Nephron progenitor cell (in vitro differentiated cells): ENCODE results near the gene RPRD1B.

Experiments used
- DNase-seq: peaks from one replicate; pipeline ENCODE4 v3.0.0; 2021
- H3K27ac Mint-ChIP-seq: 2 replicates; pipeline ENCODE4 v1.8.0; 2021; ENCODE audit warnings: mild to moderate bottlenecking, moderate library complexity, mixed read lengths
- H3K27me3 Mint-ChIP-seq: 2 replicates; pipeline ENCODE4 v1.8.0; 2021; ENCODE audit warnings: mild to moderate bottlenecking, low read depth, mixed read lengths; ENCODE audit not compliant: poor library complexity
- H3K36me3 Mint-ChIP-seq: 2 replicates; pipeline ENCODE4 v1.8.0; 2021; ENCODE audit warnings: low read depth, mixed read lengths
- H3K4me1 Mint-ChIP-seq: 2 replicates; pipeline ENCODE4 v1.8.0; 2021; ENCODE audit warnings: mixed read lengths
- H3K4me3 Mint-ChIP-seq: 2 replicates; pipeline ENCODE4 v1.8.0; 2021; ENCODE audit warnings: mild to moderate bottlenecking, moderate library complexity, mixed read lengths
- H3K9me3 Mint-ChIP-seq: 2 replicates; pipeline ENCODE4 v1.8.0; 2021; ENCODE audit warnings: mild to moderate bottlenecking, moderate library complexity, mixed read lengths
- TF ChIP-seq, protein P1 (sequence below): fragments of 200-600 bp; sonication (generic); IDR thresholded peaks from 2 replicates; pipeline ENCODE4 v1.5.0; 2021; ENCODE audit warnings: antibody characterized with exemption

The RPRD1B gene

DNA sequence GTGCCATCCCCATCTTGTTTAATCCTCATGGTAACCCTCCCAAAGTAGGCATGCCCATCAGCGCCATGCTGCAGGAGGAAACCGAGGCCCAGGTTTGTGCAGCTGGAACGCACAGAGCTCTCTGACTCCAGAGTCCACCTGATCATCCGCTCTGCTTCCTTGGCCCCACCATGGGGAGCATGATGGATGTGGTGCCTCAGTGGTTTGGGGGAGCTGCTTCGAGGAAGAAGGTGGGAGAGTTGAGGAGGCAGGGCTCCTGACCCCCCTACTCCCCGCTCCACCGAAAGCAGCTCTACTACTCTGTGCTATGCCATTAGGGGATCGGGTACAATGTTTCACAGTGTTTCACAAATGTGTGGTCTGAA is 79.4 kb downstream of the RPRD1B start:
- peaks cover 44% of the 10 kb centered on the region for H3K4me1 Mint-ChIP-seq
- H3K27ac Mint-ChIP-seq = no peak overlapping the region
- peaks cover 7% of the 10 kb centered on the region for H3K9me3 Mint-ChIP-seq
- DNase-seq = no peak
- peaks cover 3% of the 10 kb centered on the region for H3K27me3 Mint-ChIP-seq
- TF ChIP-seq, protein P1, sequence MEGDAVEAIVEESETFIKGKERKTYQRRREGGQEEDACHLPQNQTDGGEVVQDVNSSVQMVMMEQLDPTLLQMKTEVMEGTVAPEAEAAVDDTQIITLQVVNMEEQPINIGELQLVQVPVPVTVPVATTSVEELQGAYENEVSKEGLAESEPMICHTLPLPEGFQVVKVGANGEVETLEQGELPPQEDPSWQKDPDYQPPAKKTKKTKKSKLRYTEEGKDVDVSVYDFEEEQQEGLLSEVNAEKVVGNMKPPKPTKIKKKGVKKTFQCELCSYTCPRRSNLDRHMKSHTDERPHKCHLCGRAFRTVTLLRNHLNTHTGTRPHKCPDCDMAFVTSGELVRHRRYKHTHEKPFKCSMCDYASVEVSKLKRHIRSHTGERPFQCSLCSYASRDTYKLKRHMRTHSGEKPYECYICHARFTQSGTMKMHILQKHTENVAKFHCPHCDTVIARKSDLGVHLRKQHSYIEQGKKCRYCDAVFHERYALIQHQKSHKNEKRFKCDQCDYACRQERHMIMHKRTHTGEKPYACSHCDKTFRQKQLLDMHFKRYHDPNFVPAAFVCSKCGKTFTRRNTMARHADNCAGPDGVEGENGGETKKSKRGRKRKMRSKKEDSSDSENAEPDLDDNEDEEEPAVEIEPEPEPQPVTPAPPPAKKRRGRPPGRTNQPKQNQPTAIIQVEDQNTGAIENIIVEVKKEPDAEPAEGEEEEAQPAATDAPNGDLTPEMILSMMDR = no peak
- no peak overlapping the region for H3K4me3 Mint-ChIP-seq
- no peaks in the 10 kb centered on the region for H3K36me3 Mint-ChIP-seq

DNA sequence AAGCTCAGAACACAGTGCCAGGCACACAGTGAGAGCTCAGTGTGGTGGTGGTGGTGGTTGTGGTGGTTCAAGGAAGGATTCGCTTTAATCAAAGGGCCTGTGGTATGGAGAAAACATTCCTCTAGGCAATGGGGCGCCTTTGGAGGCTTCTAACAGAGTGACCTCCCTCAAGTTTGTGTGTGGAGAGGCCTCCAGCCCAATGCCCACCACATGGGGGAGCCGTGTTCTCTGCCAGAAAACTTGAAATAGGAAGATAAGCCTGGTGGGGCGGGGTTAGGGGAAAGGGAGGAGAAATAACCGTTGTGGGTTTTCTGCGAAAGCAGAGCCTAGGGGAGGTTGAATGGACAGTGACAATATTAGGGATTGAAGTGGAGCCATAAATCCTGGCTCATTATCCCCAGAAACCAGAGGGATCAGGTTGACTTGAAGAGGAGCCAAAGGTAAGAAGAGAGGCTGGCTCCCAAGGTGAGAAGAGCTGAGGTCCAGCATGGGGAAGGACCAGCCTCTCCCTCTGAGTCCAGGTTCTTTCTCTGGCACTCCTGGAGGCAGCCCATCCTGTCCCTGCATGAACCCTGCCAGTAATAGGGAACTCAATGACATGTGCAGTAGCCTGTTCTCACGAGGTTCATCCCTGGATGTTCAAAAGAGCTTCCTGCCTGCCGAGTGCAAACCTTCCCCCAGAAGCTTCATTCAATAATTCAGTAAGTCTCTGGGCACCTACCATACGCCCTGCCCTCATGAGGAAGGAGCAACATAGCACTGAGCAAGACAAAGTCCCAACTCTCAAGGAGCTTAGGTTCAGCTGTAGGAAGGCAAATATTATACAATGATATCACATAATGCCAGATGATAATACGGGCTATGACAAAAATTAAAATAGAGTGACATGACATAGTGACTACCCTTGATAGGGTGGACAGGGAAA is 80.1 kb downstream of the RPRD1B start:
- no peaks in the 10 kb centered on the region for H3K36me3 Mint-ChIP-seq
- H3K27ac Mint-ChIP-seq = no peak overlapping the region
- DNase-seq = peak; percentile 40
- H3K4me3 Mint-ChIP-seq = no peak overlapping the region
- peaks cover 3% of the 10 kb centered on the region for H3K27me3 Mint-ChIP-seq
- TF ChIP-seq, protein P1 = peak; percentile 28
- H3K9me3 Mint-ChIP-seq = peaks cover 7% of the 10 kb centered on the region
- peaks cover 41% of the 10 kb centered on the region for H3K4me1 Mint-ChIP-seq

DNA sequence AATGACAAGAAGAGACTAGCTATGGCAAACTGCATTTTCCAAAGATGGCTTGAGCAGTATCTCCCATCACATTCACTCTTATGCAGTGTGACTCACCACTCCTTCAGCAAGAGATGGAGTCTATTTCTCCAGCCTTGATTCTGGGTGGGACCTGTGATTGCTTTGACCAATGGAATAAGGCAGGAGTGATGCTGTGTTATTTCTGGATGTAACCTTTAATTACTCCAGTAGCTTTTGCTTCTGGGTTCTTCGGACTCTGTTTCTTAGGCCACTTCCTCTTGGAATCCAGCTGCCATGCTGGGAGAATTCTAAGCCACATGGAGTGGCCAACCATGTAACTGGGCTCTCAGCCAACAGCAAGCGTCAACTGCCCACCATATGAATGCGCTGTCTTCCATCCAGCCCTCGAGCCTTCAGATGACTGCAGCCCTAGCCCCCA is 80.8 kb downstream of the RPRD1B start:
- TF ChIP-seq, protein P1 = no peak
- Mint-ChIP-seq H3K36me3 (no peaks in the 10 kb centered on the region), H3K27me3 (peaks cover 3% of the 10 kb centered on the region), H3K27ac (no peak overlapping the region), H3K4me3 (no peak overlapping the region), H3K4me1 (peaks cover 34% of the 10 kb centered on the region), H3K9me3 (peaks cover 7% of the 10 kb centered on the region)
- no peak for DNase-seq

DNA sequence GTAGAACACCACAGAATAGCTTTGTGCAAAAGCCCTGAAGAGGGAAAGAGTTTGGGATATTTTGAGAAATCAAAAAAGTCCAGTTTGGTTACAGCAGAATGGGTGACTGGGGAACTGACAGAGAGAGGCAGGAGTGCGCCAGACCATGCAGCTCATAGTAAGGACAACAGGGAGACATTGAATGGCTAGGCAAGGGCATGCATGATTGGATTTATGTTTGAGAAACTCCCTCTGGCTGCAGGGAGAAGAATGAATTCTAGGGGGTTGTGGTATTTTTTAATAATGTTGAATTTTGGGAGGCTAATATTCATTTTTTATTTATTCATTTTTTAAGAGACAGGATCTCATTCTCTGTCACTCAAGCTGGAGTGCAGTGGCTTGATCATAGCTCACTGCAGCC is 81.7 kb downstream of the RPRD1B start:
- no peak for DNase-seq
- Mint-ChIP-seq H3K27ac (no peak overlapping the region), H3K4me3 (no peak overlapping the region), H3K4me1 (peaks cover 26% of the 10 kb centered on the region), H3K36me3 (no peaks in the 10 kb centered on the region), H3K9me3 (peaks cover 7% of the 10 kb centered on the region), H3K27me3 (peaks cover 3% of the 10 kb centered on the region)
- TF ChIP-seq, protein P1 = no peak

DNA sequence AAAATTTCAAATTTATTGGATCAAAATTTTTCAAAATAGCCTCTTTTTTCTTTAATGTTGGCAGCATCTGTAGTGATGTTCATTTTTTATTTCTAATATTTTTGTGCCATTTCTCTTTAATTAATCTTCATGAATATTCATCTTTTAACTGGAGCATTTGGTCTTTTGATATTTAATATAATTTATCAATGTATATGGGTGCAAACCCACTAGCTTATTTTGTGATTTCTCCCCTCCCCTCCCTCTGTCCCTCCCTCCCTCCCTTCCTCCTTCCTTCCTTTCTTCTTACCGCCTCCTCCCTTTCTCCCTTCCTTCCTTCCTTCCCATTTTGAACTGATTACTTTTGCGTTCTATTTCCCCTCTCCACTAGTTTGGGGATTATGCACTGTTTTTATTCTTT is 82.3 kb downstream of the RPRD1B start:
- Mint-ChIP-seq H3K4me3 (no peak overlapping the region), H3K27ac (no peak overlapping the region)
- DNase-seq = no peak

More for the DNA sequence above, 82.3 kb downstream of the RPRD1B start:
- Mint-ChIP-seq H3K27me3 (peaks cover 3% of the 10 kb centered on the region), H3K36me3 (no peaks in the 10 kb centered on the region), H3K4me1 (peaks cover 23% of the 10 kb centered on the region), H3K9me3 (peaks cover 7% of the 10 kb centered on the region)
- TF ChIP-seq, protein P1 = no peak
